C4-2B (cell line): ENCODE data around the gene WWTR1.

ENCODE experiments used
- CTCF ChIP-seq: fragments of 450-650 bp; conservative IDR thresholded peaks from 2 replicates; pipeline ENCODE4 v1.5.1; 2017; ENCODE audit warnings: mild to moderate bottlenecking
- ZFX ChIP-seq: fragments of 450-650 bp; IDR thresholded peaks from 2 replicates; pipeline ENCODE4 v1.6.1; 2017

- TF ChIP-seq CTCF: no peak
- no peak for TF ChIP-seq ZFX
Observed at GRCh38 chr3:149647812-149648211, 10.0 kb downstream of the WWTR1 start.
